CD14-positive monocyte (primary cell): ENCODE measurements around the gene SSTR5. TPM values are rescaled to one million over a fixed set of nuclear protein-coding genes. Genes with fewer than 3 reads are reported as not detected.

Experiments used
- DNase-seq, 3 donors: peaks; one replicate each; pipeline ENCODE4 v3.0.0-alpha.2; 2011 to 2022
- H2AFZ ChIP-seq: 2 replicates; pipeline ENCODE4 v1.6.0; 2012; ENCODE audit warnings: mild to moderate bottlenecking, low read depth, low read length, inconsistent platforms; ENCODE audit not compliant: insufficient read depth, poor library complexity, severe bottlenecking
- H3K27ac ChIP-seq, 2 donors: 1 replicate in 1 of 2; 2 replicates in 1 of 2; pipeline ENCODE4 v1.5.1; 2012 to 2013; ENCODE audit warnings: low read length in 2 of 2, control low read depth in 1 of 2, inconsistent platforms in 1 of 2, low read depth in 1 of 2, mild to moderate bottlenecking in 1 of 2
- H3K27me3 ChIP-seq, 2 donors: one replicate each; pipeline versions ENCODE4 v1.6.0 to v1.6.1; 2011 to 2013; ENCODE audit warnings: low read length in 2 of 2; ENCODE audit not compliant: control insufficient read depth in 2 of 2, insufficient read depth in 2 of 2
- H3K36me3 ChIP-seq, 2 donors: replicated peaks in 1 of 2; 1 replicate in 1 of 2; 2 replicates in 1 of 2; pipeline versions ENCODE4 v1.5.1 to v1.6.1; 2012 to 2013; ENCODE audit warnings: low read length in 2 of 2, control low read depth in 1 of 2, inconsistent platforms in 1 of 2, mild to moderate bottlenecking in 1 of 2; ENCODE audit not compliant: insufficient read depth in 2 of 2, control insufficient read depth in 1 of 2
- H3K4me1 ChIP-seq, 2 donors: 1 replicate in 1 of 2; 2 replicates in 1 of 2; pipeline versions ENCODE4 v1.5.1 to v1.6.1; 2012 to 2013; ENCODE audit warnings: low read length in 2 of 2, control low read depth in 1 of 2, inconsistent platforms in 1 of 2, mild to moderate bottlenecking in 1 of 2, moderate library complexity in 1 of 2; ENCODE audit not compliant: insufficient read depth in 2 of 2, control insufficient read depth in 1 of 2
- H3K4me2 ChIP-seq: replicated peaks from 2 replicates; pipeline ENCODE3; 2012; ENCODE audit warnings: low read length, moderate library complexity, mild to moderate bottlenecking; ENCODE audit not compliant: poor library complexity, severe bottlenecking; ENCODE audit errors: extremely low read depth
- H3K4me3 ChIP-seq, 3 experiments: fragments of 200-600 bp in 1 of 3; sonication (generic) in 1 of 3; replicated peaks in 1 of 3; 1 replicate in 2 of 3; 2 replicates in 1 of 3; pipeline ENCODE4 v1.5.1; 2011 to 2013; ENCODE audit warnings: low read length in 3 of 3, mild to moderate bottlenecking in 3 of 3, control low read depth in 2 of 3, low read depth in 2 of 3, inconsistent platforms in 1 of 3, moderate library complexity in 1 of 3
- H3K79me2 ChIP-seq: 2 replicates; pipeline ENCODE4 v1.6.0; 2012; ENCODE audit warnings: mild to moderate bottlenecking, control low read depth, inconsistent platforms, low read length, moderate library complexity; ENCODE audit not compliant: insufficient read depth
- H3K9ac ChIP-seq: 2 replicates; pipeline ENCODE4 v1.6.0; 2017; ENCODE audit warnings: low read length, mild to moderate bottlenecking; ENCODE audit not compliant: insufficient read depth, poor library complexity, severe bottlenecking
- H3K9me3 ChIP-seq, 2 donors: replicated peaks in 1 of 2; 1 replicate in 1 of 2; 2 replicates in 1 of 2; pipeline versions ENCODE4 v1.5.1 to v1.6.1; 2012 to 2013; ENCODE audit warnings: low read length in 2 of 2, control low read depth in 1 of 2; ENCODE audit not compliant: control insufficient read depth in 1 of 2, insufficient read depth in 1 of 2
- H4K20me1 ChIP-seq: 2 replicates; pipeline ENCODE4 v1.6.0; 2012; ENCODE audit warnings: mild to moderate bottlenecking, low read length, control low read depth, moderate library complexity; ENCODE audit not compliant: insufficient read depth
- H3K27ac Mint-ChIP-seq, 7 donors: one replicate each; pipeline ENCODE4 v1.8.0; 2020; ENCODE audit warnings: mild to moderate bottlenecking in 7 of 7, mixed read lengths in 7 of 7, moderate library complexity in 6 of 7, inconsistent platforms in 2 of 7
- H3K27me3 Mint-ChIP-seq, 3 donors: one replicate each; pipeline ENCODE4 v1.8.0; 2021 to 2022; ENCODE audit warnings: low read depth in 3 of 3, mild to moderate bottlenecking in 3 of 3, mixed read lengths in 3 of 3, moderate library complexity in 3 of 3, inconsistent platforms in 1 of 3
- H3K36me3 Mint-ChIP-seq, 2 donors: one replicate each; pipeline ENCODE4 v1.8.0; 2020; ENCODE audit warnings: mixed read lengths in 2 of 2, inconsistent platforms in 1 of 2, mild to moderate bottlenecking in 1 of 2
- H3K4me1 Mint-ChIP-seq: one replicate; pipeline ENCODE4 v1.8.0; 2020; ENCODE audit warnings: mild to moderate bottlenecking, mixed read lengths
- H3K4me3 Mint-ChIP-seq, 2 donors: one replicate each; pipeline ENCODE4 v1.8.0; 2020; ENCODE audit warnings: mild to moderate bottlenecking in 2 of 2, mixed read lengths in 2 of 2, moderate library complexity in 1 of 2
- H3K9me3 Mint-ChIP-seq, 7 donors: one replicate each; pipeline ENCODE4 v1.8.0; 2020 to 2022; ENCODE audit warnings: mixed read lengths in 7 of 7, mild to moderate bottlenecking in 6 of 7, moderate library complexity in 6 of 7, inconsistent platforms in 2 of 7
- CTCF ChIP-seq: fragments of 200-600 bp; IDR thresholded peaks from one replicate; pipeline ENCODE4 v1.8.0; 2022; ENCODE audit warnings: antibody characterized with exemption, mild to moderate bottlenecking
- WGBS: methylation state at CpG from one replicate; pipeline ENCODE4 v1.1.5; 2013; ENCODE audit warnings: missing lambda C conversion rate; ENCODE audit not compliant: insufficient coverage; 5-methylcytosine and 5-hydroxymethylcytosine counted together
- intact Hi-C, 2 donors: fragments of 100-400 bp; cut with micrococcal nuclease; formaldehyde crosslinking; loops; one replicate each; pipeline versions ENCODE4 v1.15.0 to v1.15.1; 2023
- polyA plus RNA-seq, 3 donors: library from polyadenylated mRNA; depleted of rRNA in 1 of 3; unstranded in 2 of 3; stranded (reverse) in 1 of 3; fragments of 300-500 nt in 2 of 3; fragments of >200 nt in 1 of 3; fragmentation: Illumina TruSeq in 2 of 3; gene quantifications; 1 replicate in 2 of 3; 2 replicates in 1 of 3; pipeline ENCODE4 v1.2.3, GENCODE V29; 2012 to 2021

SSTR5 gene
- polyA plus RNA-seq, 3 donors, result not detected

- intact Hi-C loops, result no loop called here
- DNase-seq, result no peak
Observed at GRCh38 chr16:1106659-1107058, 34.1 kb downstream of the SSTR5 start.

DNA sequence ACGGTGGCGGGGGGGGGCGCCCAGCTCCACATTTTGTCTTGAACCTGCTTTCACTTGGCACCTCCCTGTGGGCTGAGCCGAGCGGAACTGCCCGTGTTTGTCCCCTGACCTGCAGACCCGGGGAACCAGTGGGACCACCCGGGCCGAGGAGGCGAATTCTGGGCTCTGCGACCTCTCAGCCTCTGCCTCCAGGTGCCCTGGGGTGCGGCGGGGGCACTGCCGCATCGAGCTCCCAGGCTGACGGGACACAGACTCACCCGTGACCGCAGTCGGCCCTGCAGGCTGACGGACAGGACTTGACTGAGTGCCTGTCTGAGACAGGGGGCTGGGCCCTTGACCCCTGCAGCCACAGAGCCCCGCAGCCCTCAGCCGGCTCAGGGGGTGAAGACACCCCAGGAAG lies 34.6 kb downstream of the SSTR5 start:
- Mint-ChIP-seq H3K36me3 (no peaks in the 10 kb centered on the region), H3K27ac (no peak overlapping the region), H3K4me1 (no peaks in the 10 kb centered on the region), H3K27me3 (peaks cover 13 to 44% (median 14%) of the 10 kb centered on the region in 3 donors), H3K9me3 (peaks cover 0 to 2% (median 0%) of the 10 kb centered on the region in 7 donors), H3K4me3 (no peak overlapping the region)
- intact Hi-C loops, result no loop called here
- WGBS, result 76% methylated on average over 22 of the region's 22 CpGs
- peaks cover 0 to 9% of the 10 kb centered on the region in 2 donors for H3K27me3 ChIP-seq
- no peaks in the 10 kb centered on the region for H3K36me3 ChIP-seq
- H3K4me3 ChIP-seq, result no peak overlapping the region
- H4K20me1 ChIP-seq, result no peaks in the 10 kb centered on the region
- H3K4me2 ChIP-seq, result no peak overlapping the region
- no peak for TF ChIP-seq CTCF
- H3K4me1 ChIP-seq, result peaks cover 0 to 4% of the 10 kb centered on the region in 2 donors
- H3K9ac ChIP-seq, result no peak overlapping the region
- H3K9me3 ChIP-seq, result no peaks in the 10 kb centered on the region
- no peak overlapping the region for H2AFZ ChIP-seq
- DNase-seq, result no peak
- H3K79me2 ChIP-seq, result no peaks in the 10 kb centered on the region
- H3K27ac ChIP-seq, result no peak overlapping the region

More at GRCh38 chr16:1106659-1107058, 34.1 kb downstream of the SSTR5 start:
- no peak for TF ChIP-seq CTCF
- no peak overlapping the region for H3K4me2 ChIP-seq
- Mint-ChIP-seq H3K4me1 (no peaks in the 10 kb centered on the region), H3K9me3 (peaks cover 0 to 2% (median 0%) of the 10 kb centered on the region in 7 donors), H3K36me3 (no peaks in the 10 kb centered on the region), H3K27me3 (peaks cover 13 to 44% (median 13%) of the 10 kb centered on the region in 3 donors), H3K4me3 (no peak overlapping the region), H3K27ac (no peak overlapping the region)
- H3K27ac ChIP-seq, result no peak overlapping the region
- H3K27me3 ChIP-seq, result peaks cover 0 to 9% of the 10 kb centered on the region in 2 donors
- no peaks in the 10 kb centered on the region for H3K36me3 ChIP-seq
- 77% methylated on average over 15 of the region's 16 CpGs for WGBS
- H3K9ac ChIP-seq, result no peak overlapping the region
- H3K79me2 ChIP-seq, result no peaks in the 10 kb centered on the region
- peaks cover 0 to 4% of the 10 kb centered on the region in 2 donors for H3K4me1 ChIP-seq
- no peaks in the 10 kb centered on the region for H4K20me1 ChIP-seq
- no peaks in the 10 kb centered on the region for H3K9me3 ChIP-seq
- H3K4me3 ChIP-seq, result no peak overlapping the region
- H2AFZ ChIP-seq, result no peak overlapping the region
